Endometrial microvascular endothelial cells (primary cell): ENCODE measurements around the gene SAXO1. TPM values are rescaled to one million over a fixed set of nuclear protein-coding genes. Genes with fewer than 3 reads are reported as not detected.
"Not testable (repeated sequence)": the region's sequence is repeated elsewhere in the genome, so short reads cannot be mapped to it uniquely, and the experiment has no call there.

Experiments used
- in situ Hi-C: cut with HindIII; loops from 2 replicates; pipeline ENCODE4 v1.10.0; 2017; ENCODE audit warnings: low sequenced_read_pairs, low pct_unique_long_range_greater_than_20kb; ENCODE audit errors: inconsistent ontology term
- total RNA-seq: library from RNA; depleted of rRNA; stranded (reverse); fragments of >200 nt; gene quantifications from one replicate; pipeline ENCODE4 v1.2.3, GENCODE V29; 2015; ENCODE audit errors: inconsistent ontology term

The SAXO1 gene
- total RNA-seq, 1 donor from 2014 or later, result not detected

- in situ Hi-C loops, result no loop called here
Observed at GRCh38 chr9:18976221-18976708, 56.7 kb downstream of the SAXO1 start.

- in situ Hi-C loops, result no loop called here
Observed at GRCh38 chr9:18973348-18973747, 59.7 kb downstream of the SAXO1 start.

- in situ Hi-C loops, result no loop called here
Observed at GRCh38 chr9:18972675-18973074, 60.3 kb downstream of the SAXO1 start.

GRCh38 chr9:18971909-18972308, 61.1 kb downstream of the SAXO1 start:
- in situ Hi-C loops, result no loop called here

- in situ Hi-C loops, result no loop called here
Observed at GRCh38 chr9:18971404-18971803, 61.6 kb downstream of the SAXO1 start.

DNA sequence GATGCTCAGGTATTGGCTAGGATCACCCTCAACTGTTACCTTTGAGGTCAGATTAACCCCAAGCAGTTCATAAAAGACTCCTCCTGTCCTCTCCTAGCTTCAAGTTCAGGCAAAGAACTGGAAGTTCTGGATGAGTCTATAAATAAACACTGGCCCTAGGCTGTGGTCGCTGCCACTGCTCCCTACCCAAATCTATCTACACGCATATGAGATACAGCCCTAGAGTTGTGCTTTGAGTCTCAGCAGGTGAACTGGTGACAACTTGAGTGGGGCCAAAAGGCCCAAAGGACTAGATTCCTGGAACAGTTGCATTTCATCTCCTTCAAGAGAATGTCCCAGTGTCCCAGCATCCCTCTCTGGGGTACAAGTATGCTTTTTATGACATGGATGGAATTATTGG, 62.6 kb downstream of the SAXO1 start:
- in situ Hi-C loops, result no loop called here

- in situ Hi-C loops, result no loop called here
Observed at GRCh38 chr9:18969128-18969527, 63.9 kb downstream of the SAXO1 start.

- in situ Hi-C loops, result no loop called here
Observed at GRCh38 chr9:18955626-18956025, 77.4 kb downstream of the SAXO1 start.

DNA sequence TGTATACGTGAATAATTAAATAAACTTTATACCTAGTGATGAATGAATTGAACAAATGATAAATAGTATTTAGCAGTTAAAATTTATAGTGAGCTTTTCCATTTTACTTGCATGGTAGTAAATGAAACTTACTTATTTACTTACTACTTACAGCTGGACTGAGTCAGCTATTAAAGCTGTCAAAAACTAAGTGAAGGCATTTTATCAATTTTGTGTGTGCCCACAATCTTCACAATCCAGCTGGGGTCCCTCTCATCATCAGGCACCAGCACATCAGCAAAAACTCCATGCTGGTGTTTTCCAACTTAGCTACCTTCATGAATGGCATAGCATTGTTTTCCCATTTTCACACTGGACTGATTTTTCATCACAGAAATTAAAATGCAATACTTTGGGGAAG, 81.1 kb downstream of the SAXO1 start:
- in situ Hi-C loops, result no loop called here

GRCh38 chr9:18947892-18948339, 85.1 kb downstream of the SAXO1 start:
- in situ Hi-C loops, result no loop called here

- in situ Hi-C loops, result no loop called here
Observed at GRCh38 chr9:18942801-18943200, 90.2 kb downstream of the SAXO1 start.

DNA sequence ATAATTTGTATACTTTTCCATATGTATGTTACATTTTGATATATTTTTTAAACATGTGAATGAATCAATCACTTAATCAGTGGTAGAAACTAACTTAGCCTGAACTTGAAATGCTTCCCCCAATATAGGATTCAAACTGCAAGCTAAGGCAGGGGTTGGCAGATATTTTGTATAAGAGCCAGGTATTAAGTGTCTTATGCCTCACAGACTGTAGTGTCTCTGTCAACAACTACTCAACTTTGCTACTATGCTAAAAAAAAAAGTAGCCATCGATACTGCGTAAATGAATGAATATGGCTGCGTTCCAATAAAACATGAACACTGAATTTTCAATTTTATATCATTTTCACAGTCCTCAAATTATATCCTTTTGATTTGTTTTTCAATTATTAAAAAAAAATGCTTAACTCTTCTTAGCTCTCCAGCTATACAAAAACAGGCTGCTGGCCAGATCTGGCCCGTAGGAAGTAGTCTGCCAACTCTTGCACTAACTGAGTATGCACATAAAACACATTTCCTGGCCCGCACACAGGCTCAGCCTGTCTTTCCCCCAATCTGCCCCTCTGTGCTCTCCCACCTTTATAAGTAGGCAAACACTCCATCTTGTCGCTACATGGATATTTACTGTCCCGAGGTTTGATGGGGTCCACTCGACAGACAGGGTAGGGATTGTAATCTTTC, 91.8 kb downstream of the SAXO1 start:
- in situ Hi-C loops, result no loop called here

GRCh38 chr9:18939943-18940342, 93.1 kb downstream of the SAXO1 start:
- in situ Hi-C loops, result no loop called here

GRCh38 chr9:18936094-18936871, 96.7 kb downstream of the SAXO1 start:
- in situ Hi-C loops, result no loop called here

DNA sequence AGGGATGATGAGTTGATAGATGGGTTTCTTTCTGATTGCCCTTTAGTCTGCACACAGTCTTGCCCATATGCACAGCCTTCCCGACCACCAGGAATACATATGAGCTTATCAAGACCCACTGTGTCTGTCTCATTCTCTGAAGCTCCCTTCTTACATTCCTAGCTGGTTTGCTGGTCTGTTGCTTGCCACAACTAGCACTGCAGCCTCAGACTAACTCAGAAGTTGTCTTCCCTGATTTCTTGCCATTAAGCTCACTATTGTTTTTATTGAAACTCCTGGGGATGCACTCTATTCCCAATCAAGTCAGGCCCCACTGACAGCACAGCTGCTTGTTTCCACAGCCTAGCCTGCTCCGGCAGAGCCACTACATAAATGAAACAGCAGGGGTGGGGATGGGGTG, 97.5 kb downstream of the SAXO1 start:
- in situ Hi-C loops, result no loop called here

DNA sequence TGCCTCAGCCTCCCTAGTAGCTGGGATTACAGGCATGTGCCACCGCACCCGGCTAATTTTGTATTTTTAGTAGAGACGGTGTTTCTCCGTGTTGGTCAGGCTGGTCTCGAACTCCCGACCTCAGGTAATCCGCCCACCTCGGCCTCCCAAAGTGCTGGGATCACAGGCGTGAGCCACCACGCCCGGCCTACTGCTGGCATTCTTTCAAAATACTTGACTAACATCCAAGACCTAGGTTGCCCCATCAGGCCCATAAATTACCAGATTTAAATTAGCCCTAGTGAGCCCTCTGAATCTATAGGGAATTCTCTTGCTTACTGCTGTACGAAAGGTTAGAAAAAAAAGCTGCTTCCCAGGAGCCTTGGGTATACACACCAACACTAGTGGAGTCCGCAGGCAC, 102.4 kb downstream of the SAXO1 start:
- in situ Hi-C loops, result not testable (repeated sequence)

DNA sequence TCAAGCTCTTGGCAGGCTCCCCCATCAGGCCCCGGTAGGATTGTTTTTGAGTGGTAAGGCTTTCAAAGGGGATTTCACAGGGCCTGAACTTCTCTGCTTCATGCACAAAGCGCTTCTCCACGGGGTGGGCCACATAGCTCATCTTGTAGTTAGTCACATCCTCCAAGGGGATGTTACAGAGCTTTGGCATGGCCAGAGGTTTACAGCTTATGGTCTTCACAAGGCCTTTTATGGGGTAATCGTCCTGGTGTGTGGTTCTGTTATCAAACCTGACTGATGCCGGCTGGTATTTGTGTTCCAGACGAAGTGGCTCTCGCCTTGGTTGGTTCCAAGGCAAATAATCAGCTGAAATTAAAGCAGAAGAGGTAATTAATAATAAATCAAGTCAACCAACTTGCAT, 104.3 kb downstream of the SAXO1 start:
- in situ Hi-C loops, result no loop called here

DNA sequence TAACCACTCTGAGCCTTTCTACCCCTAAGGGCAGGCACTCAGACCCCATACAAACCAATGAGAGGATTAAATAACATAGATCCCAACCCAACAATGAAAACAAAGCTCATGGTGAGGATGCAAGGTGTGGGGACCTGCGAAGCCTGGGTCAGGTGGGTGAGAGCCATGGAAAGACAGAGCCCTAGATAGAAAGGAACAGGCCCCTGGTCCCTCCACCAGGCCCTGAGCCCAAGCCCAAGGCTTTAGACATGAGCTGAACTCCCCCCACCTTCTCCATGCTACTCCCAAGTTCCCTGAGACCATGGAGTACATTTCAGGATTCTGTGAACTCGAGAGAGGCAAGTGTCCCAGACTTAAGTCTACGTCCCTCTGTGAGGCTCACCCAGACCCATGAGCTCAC, 106.5 kb downstream of the SAXO1 start:
- in situ Hi-C loops, result no loop called here

GRCh38 chr9:18925880-18926279, 107.1 kb downstream of the SAXO1 start:
- in situ Hi-C loops, result no loop called here

GRCh38 chr9:18923671-18924430, 109.2 kb downstream of the SAXO1 start:
- in situ Hi-C loops, result no loop called here
